SK-N-DZ (cell line): ENCODE results near the gene TRIM33. TPM values are rescaled to one million over a fixed set of nuclear protein-coding genes. Genes with fewer than 3 reads are reported as not detected.

ENCODE experiments used
- DNase-seq: peaks from one replicate; pipeline ENCODE4 v3.0.0-alpha.2; 2015; ENCODE audit warnings: low spot score
- polyA plus RNA-seq, 2 experiments: library from polyadenylated mRNA; depleted of rRNA; stranded (reverse); fragments of >200 nt; gene quantifications; 2 replicates each; pipeline ENCODE4 v1.2.3, GENCODE V29; 2014

TRIM33 gene
- polyA plus RNA-seq (2014; cell fraction: cytosol; rRNA removed), result 18.7 and 20.4 TPM in 2 replicates
- polyA plus RNA-seq (2014; cell fraction: nucleus; rRNA removed), result 25.4 and 26.7 TPM in 2 replicates

GRCh38 chr1:114511032-114511785 is at the start of gene TRIM33:
TSS of gene TRIM33 (minus strand) at chr1:114511203. CDS start at chr1:114511076, 127 bp downstream.
- DNase-seq, result peak; percentile 87

DNA sequence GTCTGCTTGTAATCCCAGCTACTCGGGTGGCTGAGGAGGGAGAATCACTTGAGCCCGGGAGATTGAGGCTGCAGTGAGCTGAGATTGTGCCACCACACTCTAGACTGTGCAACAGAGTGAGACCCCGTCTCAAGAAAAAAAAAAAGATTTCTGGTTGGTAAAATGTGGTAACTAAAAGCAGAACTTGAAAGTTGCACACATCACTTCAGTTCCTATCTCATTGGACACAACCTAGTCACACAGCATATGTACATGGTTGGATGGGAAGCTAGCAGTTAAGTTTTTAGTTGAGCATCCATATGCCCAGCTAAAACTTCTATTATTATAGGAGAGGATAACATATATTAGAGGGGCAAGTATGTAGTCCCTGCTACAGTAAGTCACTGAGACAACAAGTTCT is 48.4 kb upstream of the TRIM33 start:
- no peak for DNase-seq

GRCh38 chr1:114558544-114558943 is 47.5 kb upstream of the TRIM33 start:
- peak; percentile 21 for DNase-seq

DNA sequence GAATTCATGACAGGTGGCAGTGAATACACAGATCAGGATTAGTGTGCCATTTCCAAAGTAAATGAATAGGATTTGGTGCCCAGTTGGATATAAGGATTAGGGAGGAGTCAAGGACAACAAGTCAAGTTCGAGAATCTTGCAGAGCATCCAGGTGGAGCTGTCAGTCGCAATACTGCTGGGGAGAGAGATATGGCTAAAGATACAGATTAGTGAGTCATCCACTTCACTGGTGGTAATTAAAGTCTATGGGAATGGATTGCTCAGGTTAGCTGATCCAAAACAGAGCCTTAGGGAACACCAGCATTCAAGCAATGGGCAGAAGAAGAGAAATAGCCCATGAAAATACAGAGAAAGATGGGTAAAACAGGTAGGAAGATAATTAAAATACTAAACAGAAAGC is 43.6 kb upstream of the TRIM33 start:
- DNase-seq, result no peak

DNA sequence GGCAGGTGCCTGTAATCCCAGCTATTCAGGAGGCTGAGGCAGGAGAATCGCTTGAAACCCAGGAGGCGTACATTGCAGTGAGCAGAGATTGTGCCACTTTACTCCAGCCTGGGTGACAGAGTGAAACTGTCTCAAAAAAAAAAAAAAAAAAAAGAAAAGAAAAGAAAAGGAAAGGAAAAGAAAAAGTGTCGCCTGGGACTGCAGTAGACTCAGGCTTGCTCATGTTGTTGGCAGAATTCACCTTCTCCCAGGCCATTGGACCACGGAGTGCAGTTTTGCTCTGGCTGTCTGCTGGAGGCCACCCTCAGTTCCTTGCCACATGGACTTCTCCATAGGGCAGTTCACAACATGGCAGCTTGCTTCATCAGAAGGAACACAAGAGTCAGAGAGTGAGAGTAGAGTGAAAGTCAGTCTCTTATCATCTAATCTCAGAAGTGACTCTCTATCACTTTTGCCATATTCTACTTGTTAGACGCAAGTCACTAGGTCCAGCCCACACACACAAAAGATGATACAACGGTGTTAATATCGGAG is 41.2 kb upstream of the TRIM33 start:
- no peak for DNase-seq

GRCh38 chr1:114551400-114551799 is 40.4 kb upstream of the TRIM33 start:
- DNase-seq, result no peak

DNA sequence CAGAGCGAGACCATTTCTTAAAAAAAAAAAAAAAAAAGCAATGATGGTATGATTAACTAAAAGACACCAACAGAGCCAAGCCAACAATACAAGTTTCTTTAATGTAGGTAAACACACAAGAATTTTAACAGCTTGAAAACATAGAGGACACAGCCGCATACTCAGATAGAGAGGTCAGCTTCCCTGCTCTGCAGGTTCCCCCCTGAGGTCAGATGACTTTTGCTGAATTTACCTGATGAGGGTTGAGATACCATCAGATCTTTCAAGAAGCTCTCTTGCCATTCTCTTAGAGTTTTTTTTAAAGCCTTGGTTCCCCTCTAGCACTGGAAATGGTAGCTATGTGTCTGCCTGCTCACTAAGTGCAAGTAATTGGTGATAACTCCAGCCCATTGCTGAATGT is 39.3 kb upstream of the TRIM33 start:
- no peak for DNase-seq

- no peak for DNase-seq
These were observed 38.1 kb upstream of the TRIM33 start for GRCh38 chr1:114549137-114549536.

- no peak for DNase-seq
These were observed 36.1 kb upstream of the TRIM33 start for GRCh38 chr1:114547076-114547475.

DNA sequence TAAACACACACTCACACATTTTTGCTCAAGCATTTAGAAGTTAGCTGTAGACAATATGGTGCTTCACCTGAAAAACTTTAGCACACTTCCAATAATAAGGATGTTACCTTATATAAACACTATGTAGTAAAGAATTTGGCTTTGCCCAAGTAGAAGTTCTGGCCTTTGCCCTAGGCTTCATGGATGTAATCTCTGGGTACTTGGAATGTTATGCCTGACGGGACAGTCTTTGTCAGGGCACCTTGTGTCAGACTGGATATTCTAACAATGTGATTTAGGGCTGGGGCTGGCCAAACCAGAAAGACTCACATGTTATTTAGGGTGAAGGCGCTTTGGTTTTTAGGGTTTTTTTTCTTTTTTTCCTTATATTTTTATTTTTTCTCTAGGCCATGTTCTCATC is 34.8 kb upstream of the TRIM33 start:
- DNase-seq, result no peak

- DNase-seq, result no peak
These were observed 34.3 kb upstream of the TRIM33 start for GRCh38 chr1:114545315-114545714.

DNA sequence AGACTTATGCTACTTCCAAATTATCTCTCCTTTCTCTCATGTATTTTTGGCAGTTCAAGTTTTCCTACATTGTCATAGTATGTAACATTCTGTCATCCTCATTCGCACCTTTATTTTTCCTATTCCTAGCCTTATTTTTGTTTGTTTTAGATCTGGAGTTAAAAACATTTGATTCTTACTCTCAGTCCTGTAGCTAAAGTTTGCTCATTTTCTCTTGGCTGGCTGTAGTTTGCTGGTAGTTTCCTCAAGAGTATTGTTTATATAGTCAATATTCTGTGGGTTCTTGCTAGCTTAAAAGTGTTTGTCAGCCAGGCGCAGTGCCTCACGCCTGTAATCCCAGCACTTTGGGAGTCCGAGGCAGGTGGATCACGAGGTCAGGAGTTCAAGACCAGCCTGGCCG is 29.8 kb upstream of the TRIM33 start:
- DNase-seq, result no peak

DNA sequence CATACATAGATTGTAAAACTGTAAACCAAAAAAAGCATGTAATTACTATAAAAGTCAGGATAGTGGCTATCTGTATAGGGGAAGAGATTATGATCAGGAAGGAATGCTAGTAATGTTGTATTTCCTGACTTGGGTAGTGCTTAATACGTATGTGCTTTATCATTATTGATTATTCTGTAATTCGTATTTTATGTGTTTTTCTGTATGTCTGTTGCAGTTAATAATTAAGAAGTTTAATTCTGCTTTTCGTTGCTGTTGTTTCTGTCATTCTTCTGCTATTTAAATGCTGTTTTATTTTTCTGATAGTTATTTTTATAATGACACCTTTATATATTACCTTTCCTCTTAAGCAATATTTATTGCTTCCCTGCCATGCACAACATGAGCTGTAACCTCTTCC is 29.3 kb upstream of the TRIM33 start:
- DNase-seq, result no peak

DNA sequence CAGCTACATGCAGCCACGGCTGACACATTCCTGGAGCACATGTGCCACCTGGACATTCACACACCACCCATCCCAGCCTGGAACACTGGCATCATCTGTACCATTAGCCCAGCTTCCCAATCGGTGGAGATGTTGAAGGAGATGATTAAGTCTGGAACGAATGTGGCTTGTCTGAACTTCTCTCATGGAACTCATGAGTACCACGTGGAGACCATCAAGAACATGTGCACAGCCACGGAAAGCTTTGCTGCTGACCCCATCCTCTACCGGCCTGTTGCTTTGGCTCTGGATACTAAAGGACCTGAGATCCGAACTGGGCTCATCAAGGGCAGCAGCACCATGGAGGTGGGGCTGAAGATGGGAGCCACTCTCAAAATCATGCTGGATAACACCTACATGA is 25.0 kb upstream of the TRIM33 start:
- no peak for DNase-seq

GRCh38 chr1:114535401-114535800 is 24.4 kb upstream of the TRIM33 start:
- DNase-seq, result no peak

- no peak for DNase-seq
These were observed 20.1 kb upstream of the TRIM33 start for GRCh38 chr1:114531094-114531493.

DNA sequence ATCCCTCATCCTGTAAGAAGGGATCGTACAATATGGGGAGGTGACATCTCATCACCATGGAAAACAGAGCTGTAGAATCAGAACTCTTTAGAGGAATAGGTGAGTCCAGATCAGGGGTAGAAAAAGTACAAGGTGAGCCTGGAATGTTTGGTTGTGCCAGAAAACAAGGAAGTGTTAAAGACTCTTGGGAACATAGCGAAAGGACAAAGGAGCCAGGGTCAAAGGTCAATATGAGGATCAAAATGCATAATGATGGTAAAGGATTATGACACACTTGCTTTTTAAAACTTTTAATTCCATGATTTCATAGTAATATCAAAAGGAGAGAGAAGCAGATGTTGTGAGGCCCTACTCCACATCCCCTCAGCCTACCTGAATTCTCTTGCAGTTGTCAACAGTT is 19.2 kb upstream of the TRIM33 start:
- no peak for DNase-seq

DNA sequence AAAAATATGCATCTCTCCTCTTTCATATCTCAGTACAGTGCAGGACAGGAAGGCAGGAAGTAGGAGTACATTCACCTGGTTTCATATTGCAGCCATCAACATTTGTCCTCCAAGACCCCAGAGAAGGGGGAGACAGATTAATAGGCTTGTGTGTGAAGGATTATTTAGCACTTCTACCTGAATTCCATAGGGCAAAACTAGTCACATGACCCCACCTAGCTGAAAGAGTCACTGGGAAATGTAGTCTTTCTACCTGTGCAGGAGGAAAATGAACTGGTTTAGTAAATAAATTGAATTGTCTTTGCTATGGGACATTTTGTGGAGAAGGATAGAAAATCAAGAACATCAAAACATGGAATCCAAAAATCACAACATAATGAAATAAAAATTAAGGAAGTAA is 13.9 kb upstream of the TRIM33 start:
- no peak for DNase-seq

DNA sequence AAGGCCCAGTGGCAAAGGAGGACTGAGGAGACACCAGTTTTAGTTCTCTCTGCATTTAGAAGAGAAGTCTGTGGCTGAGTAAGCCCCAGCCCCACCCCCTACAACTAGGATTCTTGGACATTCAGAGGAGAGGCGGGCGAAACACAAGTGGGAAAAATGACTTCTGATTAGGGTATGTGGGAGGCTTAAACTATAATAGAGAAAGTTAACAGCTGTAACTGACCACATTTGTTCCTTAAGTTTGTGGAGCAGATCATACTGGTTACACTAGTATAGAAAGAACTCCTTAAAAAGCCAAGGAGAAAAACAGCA is 11.2 kb upstream of the TRIM33 start:
- no peak for DNase-seq

DNA sequence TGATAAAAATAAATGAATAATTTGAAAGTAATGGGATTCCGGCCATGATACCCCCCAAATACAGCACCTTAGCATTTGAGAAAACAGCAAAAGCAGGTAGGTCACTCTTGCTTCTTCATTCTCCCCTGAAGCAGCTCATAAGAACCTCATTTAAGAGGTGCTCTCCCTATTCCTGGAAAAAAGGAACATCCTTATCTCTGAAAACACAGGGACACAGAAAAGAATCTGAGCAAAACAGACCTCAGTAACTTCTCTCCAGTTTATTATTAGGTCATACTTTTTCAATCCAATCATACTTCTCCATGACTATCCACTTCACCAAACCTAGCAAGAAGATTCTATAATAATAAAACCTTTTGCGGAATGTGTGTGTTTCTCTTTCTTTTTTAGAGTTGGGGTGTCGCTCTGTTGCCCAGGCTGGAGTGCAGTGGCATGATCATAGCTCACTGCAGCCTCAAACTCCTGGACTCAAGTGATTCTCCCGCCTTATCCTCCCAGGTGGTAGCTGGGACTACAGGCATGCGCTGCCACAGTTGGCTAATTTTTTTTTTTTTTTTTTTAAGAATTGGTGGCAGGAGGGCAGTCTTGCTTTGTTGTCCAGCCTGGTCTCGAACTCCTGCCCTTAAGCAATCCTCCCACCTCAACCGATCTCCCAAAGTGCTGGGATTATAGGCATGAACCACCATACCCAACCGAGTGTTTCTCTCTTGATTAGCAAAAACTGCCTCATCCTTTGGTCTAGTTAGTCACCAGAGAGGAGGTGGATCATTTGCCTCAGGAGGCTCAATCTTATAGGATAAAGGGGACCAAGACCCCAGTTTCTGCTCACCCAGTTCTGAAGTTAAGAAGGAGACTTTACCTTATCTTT is 10.6 kb upstream of the TRIM33 start:
- DNase-seq, result no peak

DNA sequence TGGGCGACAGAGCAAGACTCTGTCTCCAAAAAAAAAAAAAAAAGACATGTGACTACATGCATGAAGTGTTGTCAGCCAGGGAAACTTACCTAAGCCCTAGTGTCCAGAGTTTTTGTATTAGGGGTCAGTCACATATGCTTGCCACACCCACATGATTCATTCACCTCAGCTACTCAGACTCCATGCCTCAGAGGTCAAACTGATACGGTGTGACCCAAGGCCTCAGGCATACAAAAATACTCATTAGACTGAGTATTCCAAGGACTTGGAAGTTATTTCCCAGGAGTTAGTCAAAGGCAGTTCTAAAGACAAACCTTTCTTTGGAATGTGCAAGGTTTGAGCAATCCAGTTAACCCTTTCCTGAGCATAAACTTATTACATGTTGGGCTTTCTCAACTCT is 6.3 kb upstream of the TRIM33 start:
- DNase-seq, result no peak

DNA sequence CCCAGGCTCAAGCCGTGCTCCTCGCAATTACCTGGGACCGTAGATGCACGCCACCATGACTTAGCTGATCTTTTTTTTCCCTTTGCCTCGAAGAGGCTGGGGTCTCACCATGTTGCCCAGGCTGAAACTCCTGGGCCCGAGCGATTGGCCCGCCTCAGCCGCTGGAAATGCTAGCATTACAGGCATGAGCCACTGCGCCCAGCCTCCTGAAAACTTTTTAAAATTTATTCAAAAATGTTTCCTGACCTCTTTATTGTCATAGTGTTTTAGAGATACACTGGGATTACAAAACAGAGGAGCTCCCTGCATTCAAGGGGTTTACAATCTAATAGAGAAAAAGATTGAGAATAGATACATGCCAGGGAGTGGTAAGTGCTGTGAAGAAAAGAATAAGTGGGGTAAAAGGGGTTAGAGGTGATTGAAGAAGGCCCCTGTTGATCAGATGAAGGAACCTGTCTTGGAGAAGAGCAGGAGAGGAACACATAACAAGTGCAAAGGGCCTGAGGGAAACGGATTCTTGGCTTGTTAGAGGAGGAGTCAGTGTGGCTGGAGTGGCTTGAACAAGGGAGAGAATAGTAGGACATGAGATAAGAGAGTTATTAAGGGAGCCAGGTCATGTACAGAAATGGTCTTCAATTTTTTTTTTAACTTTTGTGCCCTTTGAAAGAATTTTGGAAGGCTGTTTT is 1.7 kb upstream of the TRIM33 start:
- no peak for DNase-seq
